Tibial nerve (tissue), 3 donors: ENCODE measurements around the gene HLA-DQB1.

Experiments
- CTCF ChIP-seq, 5 experiments: fragments of 200-600 bp in 3 of 5; fragments of 450-650 bp in 2 of 5; sonication (generic) in 3 of 5; IDR thresholded peaks; one replicate each; pipeline ENCODE4 v1.5.1; 2016 to 2019; ENCODE audit warnings: antibody characterized with exemption in 5 of 5, mild to moderate bottlenecking in 3 of 5, moderate library complexity in 2 of 5
- POLR2A ChIP-seq, 2 donors: fragments of 450-650 bp; IDR thresholded peaks; one replicate each; pipeline ENCODE4 v1.6.1; 2017; ENCODE audit warnings: antibody characterized with exemption in 2 of 2, mild to moderate bottlenecking in 2 of 2, moderate library complexity in 2 of 2

GRCh38 chr6:32645047-32645703 is 21.3 kb downstream of the HLA-DQB1 start:
- TF ChIP-seq CTCF (IDR thresholded peaks at IDR 0.05) (no peak), POLR2A (IDR thresholded peaks at IDR 0.05) (no peak)
